ENCODE measurements around the gene GABPB1.

Gene GABPB1

GRCh38 chr15:50365971-50366370 is 11.0 kb upstream of the GABPB1 start:
- H3K36me3 ChIP-seq (ENCODE audit: control insufficient read depth, insufficient read depth, low read length) = peaks cover 72% of the 10 kb centered on the region
- H3K4me1 ChIP-seq (ENCODE audit: control insufficient read depth, insufficient read depth, low read length) = no peaks in the 10 kb centered on the region
- H3K4me3 ChIP-seq (ENCODE audit: low read depth, low read length) = no peak overlapping the region
- no peaks in the 10 kb centered on the region for H3K27me3 ChIP-seq (ENCODE audit: control insufficient read depth, insufficient read depth, low read length)
- H3K9ac ChIP-seq (ENCODE audit: low read depth, low read length) = no peak overlapping the region
- no peaks in the 10 kb centered on the region for H3K9me3 ChIP-seq (ENCODE audit: control insufficient read depth, insufficient read depth, low read length)
- no peak overlapping the region for H3K27ac ChIP-seq (ENCODE audit: low read depth, low read length)

- H3K27ac ChIP-seq (ENCODE audit: low read depth, low read length) = no peak overlapping the region
- no peak overlapping the region for H3K9ac ChIP-seq (ENCODE audit: low read depth, low read length)
- no peaks in the 10 kb centered on the region for H3K27me3 ChIP-seq (ENCODE audit: control insufficient read depth, insufficient read depth, low read length)
- H3K4me3 ChIP-seq (ENCODE audit: low read depth, low read length) = no peak overlapping the region
- H3K36me3 ChIP-seq (ENCODE audit: control insufficient read depth, insufficient read depth, low read length) = peaks cover 72% of the 10 kb centered on the region
- H3K4me1 ChIP-seq (ENCODE audit: control insufficient read depth, insufficient read depth, low read length) = no peaks in the 10 kb centered on the region
- no peaks in the 10 kb centered on the region for H3K9me3 ChIP-seq (ENCODE audit: control insufficient read depth, insufficient read depth, low read length)
Measured at GRCh38 chr15:50365570-50365969, 10.6 kb upstream of the GABPB1 start.

- no peak overlapping the region for H3K9ac ChIP-seq (ENCODE audit: low read depth, low read length)
- H3K27me3 ChIP-seq (ENCODE audit: control insufficient read depth, insufficient read depth, low read length) = no peaks in the 10 kb centered on the region
- no peak overlapping the region for H3K27ac ChIP-seq (ENCODE audit: low read depth, low read length)
- H3K36me3 ChIP-seq (ENCODE audit: control insufficient read depth, insufficient read depth, low read length) = peaks cover 81% of the 10 kb centered on the region
- no peaks in the 10 kb centered on the region for H3K9me3 ChIP-seq (ENCODE audit: control insufficient read depth, insufficient read depth, low read length)
- H3K4me1 ChIP-seq (ENCODE audit: control insufficient read depth, insufficient read depth, low read length) = no peaks in the 10 kb centered on the region
- H3K4me3 ChIP-seq (ENCODE audit: low read depth, low read length) = no peak overlapping the region
Measured at GRCh38 chr15:50363612-50364011, 8.6 kb upstream of the GABPB1 start.

GRCh38 chr15:50361756-50362155 is 6.8 kb upstream of the GABPB1 start:
- Histone ChIP-seq H3K4me1 (ENCODE audit: control insufficient read depth, insufficient read depth, low read length) (peaks cover 2% of the 10 kb centered on the region), H3K36me3 (ENCODE audit: control insufficient read depth, insufficient read depth, low read length) (peaks cover 89% of the 10 kb centered on the region), H3K27me3 (ENCODE audit: control insufficient read depth, insufficient read depth, low read length) (no peaks in the 10 kb centered on the region), H3K4me3 (ENCODE audit: low read depth, low read length) (no peak overlapping the region), H3K27ac (ENCODE audit: low read depth, low read length) (no peak overlapping the region), H3K9me3 (ENCODE audit: control insufficient read depth, insufficient read depth, low read length) (no peaks in the 10 kb centered on the region), H3K9ac (ENCODE audit: low read depth, low read length) (no peak overlapping the region)

GRCh38 chr15:50358845-50359244 is 3.8 kb upstream of the GABPB1 start:
- Histone ChIP-seq H3K4me3 (ENCODE audit: low read depth, low read length) (no peak overlapping the region), H3K9me3 (ENCODE audit: control insufficient read depth, insufficient read depth, low read length) (no peaks in the 10 kb centered on the region), H3K36me3 (ENCODE audit: control insufficient read depth, insufficient read depth, low read length) (peaks cover 69% of the 10 kb centered on the region), H3K4me1 (ENCODE audit: control insufficient read depth, insufficient read depth, low read length) (peaks cover 9% of the 10 kb centered on the region), H3K27me3 (ENCODE audit: control insufficient read depth, insufficient read depth, low read length) (no peaks in the 10 kb centered on the region), H3K9ac (ENCODE audit: low read depth, low read length) (no peak overlapping the region), H3K27ac (ENCODE audit: low read depth, low read length) (peak overlapping the region; percentile 2)

- H3K9me3 ChIP-seq (ENCODE audit: control insufficient read depth, insufficient read depth, low read length) = no peaks in the 10 kb centered on the region
- peak overlapping the region; percentile 94 for H3K4me3 ChIP-seq (ENCODE audit: low read depth, low read length)
- H3K9ac ChIP-seq (ENCODE audit: low read depth, low read length) = peak overlapping the region; percentile 99
- H3K36me3 ChIP-seq (ENCODE audit: control insufficient read depth, insufficient read depth, low read length) = peaks cover 48% of the 10 kb centered on the region
- H3K27ac ChIP-seq (ENCODE audit: low read depth, low read length) = peak overlapping the region; percentile 99
- H3K27me3 ChIP-seq (ENCODE audit: control insufficient read depth, insufficient read depth, low read length) = no peaks in the 10 kb centered on the region
- H3K4me1 ChIP-seq (ENCODE audit: control insufficient read depth, insufficient read depth, low read length) = peaks cover 13% of the 10 kb centered on the region
Measured at GRCh38 chr15:50355980-50356379, 982 bp upstream of the GABPB1 start.

GRCh38 chr15:50355619-50355905 is 564 bp upstream of the GABPB1 start:
- Histone ChIP-seq H3K4me1 (ENCODE audit: control insufficient read depth, insufficient read depth, low read length) (peaks cover 13% of the 10 kb centered on the region), H3K27ac (ENCODE audit: low read depth, low read length) (peak overlapping the region; percentile 99), H3K9me3 (ENCODE audit: control insufficient read depth, insufficient read depth, low read length) (no peaks in the 10 kb centered on the region), H3K27me3 (ENCODE audit: control insufficient read depth, insufficient read depth, low read length) (no peaks in the 10 kb centered on the region), H3K9ac (ENCODE audit: low read depth, low read length) (peak overlapping the region; percentile 99), H3K36me3 (ENCODE audit: control insufficient read depth, insufficient read depth, low read length) (peaks cover 44% of the 10 kb centered on the region), H3K4me3 (ENCODE audit: low read depth, low read length) (peak overlapping the region; percentile 94)

- no peaks in the 10 kb centered on the region for H3K27me3 ChIP-seq (ENCODE audit: control insufficient read depth, insufficient read depth, low read length)
- no peaks in the 10 kb centered on the region for H3K9me3 ChIP-seq (ENCODE audit: control insufficient read depth, insufficient read depth, low read length)
- H3K4me3 ChIP-seq (ENCODE audit: low read depth, low read length) = peak overlapping the region; percentile 94
- H3K4me1 ChIP-seq (ENCODE audit: control insufficient read depth, insufficient read depth, low read length) = peaks cover 13% of the 10 kb centered on the region
- peaks cover 35% of the 10 kb centered on the region for H3K36me3 ChIP-seq (ENCODE audit: control insufficient read depth, insufficient read depth, low read length)
- H3K9ac ChIP-seq (ENCODE audit: low read depth, low read length) = peak overlapping the region; percentile 99
- H3K27ac ChIP-seq (ENCODE audit: low read depth, low read length) = peak overlapping the region; percentile 99
Measured at GRCh38 chr15:50353975-50354837, 792 bp downstream of the GABPB1 start.

GRCh38 chr15:50353251-50353974 is 1.6 kb downstream of the GABPB1 start:
- Histone ChIP-seq H3K36me3 (ENCODE audit: control insufficient read depth, insufficient read depth, low read length) (peaks cover 27% of the 10 kb centered on the region), H3K9me3 (ENCODE audit: control insufficient read depth, insufficient read depth, low read length) (no peaks in the 10 kb centered on the region), H3K27me3 (ENCODE audit: control insufficient read depth, insufficient read depth, low read length) (no peaks in the 10 kb centered on the region), H3K9ac (ENCODE audit: low read depth, low read length) (peak overlapping the region; percentile 99), H3K4me3 (ENCODE audit: low read depth, low read length) (peak overlapping the region; percentile 94), H3K27ac (ENCODE audit: low read depth, low read length) (peak overlapping the region; percentile 99), H3K4me1 (ENCODE audit: control insufficient read depth, insufficient read depth, low read length) (peaks cover 13% of the 10 kb centered on the region)

GRCh38 chr15:50350621-50351020 is 4.4 kb downstream of the GABPB1 start:
- no peak overlapping the region for H3K4me3 ChIP-seq (ENCODE audit: low read depth, low read length)
- no peak overlapping the region for H3K9ac ChIP-seq (ENCODE audit: low read depth, low read length)
- no peaks in the 10 kb centered on the region for H3K9me3 ChIP-seq (ENCODE audit: control insufficient read depth, insufficient read depth, low read length)
- peaks cover 4% of the 10 kb centered on the region; the same call in 1 of the 2 replicates for H3K4me1 ChIP-seq (ENCODE audit: control insufficient read depth, insufficient read depth, low read length)
- no peaks in the 10 kb centered on the region for H3K27me3 ChIP-seq (ENCODE audit: control insufficient read depth, insufficient read depth, low read length)
- H3K36me3 ChIP-seq (ENCODE audit: control insufficient read depth, insufficient read depth, low read length) = 0 out of 2 replicates have a peak, but pooled peaks cover 8% of the 10 kb centered on the region
- H3K27ac ChIP-seq (ENCODE audit: low read depth, low read length) = no peak overlapping the region

GRCh38 chr15:50345298-50345697 is 9.7 kb downstream of the GABPB1 start:
- Histone ChIP-seq H3K27me3 (ENCODE audit: control insufficient read depth, insufficient read depth, low read length) (no peaks in the 10 kb centered on the region), H3K9ac (ENCODE audit: low read depth, low read length) (no peak overlapping the region), H3K36me3 (ENCODE audit: control insufficient read depth, insufficient read depth, low read length) (no peaks in the 10 kb centered on the region), H3K27ac (ENCODE audit: low read depth, low read length) (no peak overlapping the region), H3K4me3 (ENCODE audit: low read depth, low read length) (no peak overlapping the region), H3K9me3 (ENCODE audit: control insufficient read depth, insufficient read depth, low read length) (no peaks in the 10 kb centered on the region), H3K4me1 (ENCODE audit: control insufficient read depth, insufficient read depth, low read length) (no peaks in the 10 kb centered on the region)

All from HUES48 (cell line).